Endothelial cell of umbilical vein (primary cell): ENCODE measurements around the gene SLC22A23. TPM values are rescaled to one million over a fixed set of nuclear protein-coding genes. Genes with fewer than 3 reads are reported as not detected.

Experiments
- BruUV-seq: library from RNA; stranded (reverse); fragments of 400-500 nt; replicated peaks from 2 replicates; lab custom pipeline; 2021; lab: Mats Ljungman, UMichigan
- CTCF ChIA-PET: fragments of 300-600, 350-600 bp; sonication (Branson Sonifier 250); formaldehyde crosslinking; loops from one replicate; lab custom pipeline; 2021; ENCODE audit warnings: antibody characterized with exemption, inconsistent platforms; lab: Charles Lee
- POLR2A ChIA-PET: fragments of 300-600, 350-600 bp; sonication (Branson Sonifier 250); formaldehyde crosslinking; loops from one replicate; lab custom pipeline; 2021; ENCODE audit warnings: antibody characterized with exemption, inconsistent platforms; lab: Charles Lee
- DNase-seq: peaks from one replicate; pipeline ENCODE4 v3.0.0-alpha.2; 2011; ENCODE audit warnings: low read depth, low spot score
- FAIRE-seq: peaks from 2 replicates; lab custom pipeline; 2011; peaks lifted over from hg19 to GRCh38; lab: Jason Lieb, UNC
- H2AFZ ChIP-seq: 2 replicates; pipeline ENCODE4 v1.6.0; 2012; ENCODE audit warnings: low read depth, low read length, control low read depth, inconsistent platforms
- H3K27ac ChIP-seq: 2 replicates; pipeline ENCODE4 v1.5.1; 2011; ENCODE audit warnings: low read depth, mild to moderate bottlenecking, control low read depth, low read length, moderate library complexity; ENCODE audit not compliant: insufficient read depth
- H3K27me3 ChIP-seq, 2 experiments: 2 replicates each; pipeline versions ENCODE4 v1.6.0 to v1.6.1; 2011; ENCODE audit warnings: low read length in 2 of 2, mixed read lengths in 1 of 2; ENCODE audit not compliant: control insufficient read depth in 2 of 2, insufficient read depth in 2 of 2
- H3K36me3 ChIP-seq, 2 experiments: 2 replicates in 1 of 2; 3 replicates in 1 of 2; pipeline ENCODE4 v1.5.1; 2011; ENCODE audit warnings: low read length in 2 of 2, mild to moderate bottlenecking in 1 of 2, moderate library complexity in 1 of 2; ENCODE audit not compliant: control insufficient read depth in 2 of 2, insufficient read depth in 2 of 2; ENCODE audit errors: extremely low read depth in 1 of 2
- H3K4me1 ChIP-seq: 3 replicates; pipeline ENCODE4 v1.5.1; 2011; ENCODE audit warnings: mild to moderate bottlenecking, low read length; ENCODE audit not compliant: control insufficient read depth, insufficient read depth; ENCODE audit errors: extremely low read depth
- H3K4me2 ChIP-seq: 2 replicates; pipeline ENCODE4 v1.6.1; 2011; ENCODE audit warnings: low read length, control low read depth, mixed read lengths; ENCODE audit not compliant: insufficient read depth
- H3K4me3 ChIP-seq, 3 experiments: fragments of 200-600 bp in 1 of 3; sonication (generic), shearing (Covaris generic) in 1 of 3; replicated peaks in 1 of 3; 2 replicates each; pipeline ENCODE4 v1.5.1; 2011 to 2016; ENCODE audit warnings: control low read depth in 3 of 3, low read length in 3 of 3, mild to moderate bottlenecking in 2 of 3, inconsistent platforms in 1 of 3, low read depth in 1 of 3, moderate library complexity in 1 of 3; ENCODE audit not compliant: insufficient read depth in 1 of 3
- H3K79me2 ChIP-seq: 2 replicates; pipeline ENCODE4 v1.6.0; 2012; ENCODE audit warnings: low read length, inconsistent platforms; ENCODE audit not compliant: control insufficient read depth, insufficient read depth
- H3K9ac ChIP-seq: replicated peaks from 2 replicates; pipeline ENCODE3; 2011; ENCODE audit warnings: low read length, control low read depth; ENCODE audit not compliant: insufficient read depth; ENCODE audit errors: extremely low read depth
- H3K9me1 ChIP-seq: replicated peaks from 3 replicates; pipeline ENCODE4 v1.6.0; 2011; ENCODE audit warnings: mild to moderate bottlenecking, low read length; ENCODE audit not compliant: control insufficient read depth, insufficient read depth; ENCODE audit errors: extremely low read depth
- H3K9me3 ChIP-seq: replicated peaks from 2 replicates; pipeline ENCODE4 v1.5.1; 2012; ENCODE audit warnings: low read length, inconsistent platforms; ENCODE audit not compliant: control insufficient read depth, insufficient read depth
- H4K20me1 ChIP-seq: replicated peaks from 2 replicates; pipeline ENCODE3; 2011; ENCODE audit warnings: mild to moderate bottlenecking, low read length; ENCODE audit not compliant: control insufficient read depth, insufficient read depth; ENCODE audit errors: extremely low read depth
- EZH2 ChIP-seq: IDR thresholded peaks from 2 replicates; pipeline ENCODE4 v1.6.1; 2012; ENCODE audit warnings: borderline replicate concordance, low read depth, mild to moderate bottlenecking, moderate library complexity, low read length, inconsistent platforms; ENCODE audit not compliant: severe bottlenecking
- FOS ChIP-seq: IDR thresholded peaks from 2 replicates; pipeline ENCODE4 v1.6.1; 2011; ENCODE audit warnings: mild to moderate bottlenecking, low read length, moderate library complexity, borderline replicate concordance; ENCODE audit not compliant: insufficient read depth
- GATA2 ChIP-seq: IDR thresholded peaks from 2 replicates; pipeline ENCODE4 v1.7.0; 2011; ENCODE audit warnings: low read depth, mild to moderate bottlenecking, moderate library complexity, mixed read lengths, low read length; ENCODE audit not compliant: insufficient read length, insufficient read depth
- JUN ChIP-seq: IDR thresholded peaks from 2 replicates; pipeline ENCODE4 v1.6.1; 2011; ENCODE audit warnings: borderline replicate concordance, low read depth; ENCODE audit not compliant: insufficient read length, insufficient read depth
- MYC ChIP-seq: IDR thresholded peaks from one replicate; pipeline ENCODE4 v1.6.1; 2011; ENCODE audit warnings: mild to moderate bottlenecking, low read depth, low read length
- POLR2A ChIP-seq: IDR thresholded peaks from 2 replicates; pipeline ENCODE4 v1.6.1; 2012; ENCODE audit warnings: low read depth, mild to moderate bottlenecking, control low read depth, low read length
- POLR2AphosphoS5 ChIP-seq: IDR thresholded peaks from 2 replicates; pipeline ENCODE4 v1.6.1; 2012; ENCODE audit warnings: low read depth, mild to moderate bottlenecking, control low read depth, low read length, moderate library complexity; ENCODE audit not compliant: insufficient read depth
- dilution Hi-C: fragments of 300-500 bp; cut with MboI; formaldehyde crosslinking; loops from one replicate; pipeline ENCODE4 v1.15.0; 2019; ENCODE audit warnings: low sequenced_read_pairs; ENCODE audit not compliant: extremely low pct_ligation_motif_present
- intact Hi-C: fragments of 100-400 bp; cut with micrococcal nuclease; formaldehyde crosslinking; loops from one replicate; pipeline ENCODE4 v1.10.0; 2022
- polyA plus RNA-seq, 4 experiments: library from polyadenylated mRNA; depleted of rRNA in 3 of 4; stranded (reverse) in 3 of 4; unstranded in 1 of 4; fragments of >200 nt; gene quantifications; 2 replicates each; pipeline versions ENCODE4 v1.2.1 to v1.2.3, GENCODE V29; 2011 to 2012; ENCODE audit warnings: missing spikeins in 1 of 4
- total RNA-seq: library from RNA; stranded (reverse); gene quantifications from 2 replicates; pipeline ENCODE4 v1.2.3, GENCODE V29; 2021
- TF ChIP-seq, protein P1 (sequence below), 2 donors: IDR thresholded peaks; 1 replicate in 1 of 2; 2 replicates in 1 of 2; pipeline ENCODE4 v1.5.1; 2011; ENCODE audit warnings: low read length in 2 of 2, mild to moderate bottlenecking in 2 of 2, moderate library complexity in 2 of 2, control low read depth in 1 of 2, inconsistent platforms in 1 of 2, low read depth in 1 of 2; ENCODE audit not compliant: insufficient read depth in 1 of 2; ENCODE audit errors: extremely low read depth in 1 of 2
- TF ChIP-seq, protein P2 (sequence below): IDR thresholded peaks from 2 replicates; pipeline ENCODE4 v1.6.1; 2011; ENCODE audit not compliant: insufficient read depth, insufficient read length

SLC22A23 gene
- total and polyA plus RNA-seq, 2 donors (not counting 3 experiments of a cell fraction or from before 2014, with no cell fraction given), result 4.2 to 14.3 TPM

DNA sequence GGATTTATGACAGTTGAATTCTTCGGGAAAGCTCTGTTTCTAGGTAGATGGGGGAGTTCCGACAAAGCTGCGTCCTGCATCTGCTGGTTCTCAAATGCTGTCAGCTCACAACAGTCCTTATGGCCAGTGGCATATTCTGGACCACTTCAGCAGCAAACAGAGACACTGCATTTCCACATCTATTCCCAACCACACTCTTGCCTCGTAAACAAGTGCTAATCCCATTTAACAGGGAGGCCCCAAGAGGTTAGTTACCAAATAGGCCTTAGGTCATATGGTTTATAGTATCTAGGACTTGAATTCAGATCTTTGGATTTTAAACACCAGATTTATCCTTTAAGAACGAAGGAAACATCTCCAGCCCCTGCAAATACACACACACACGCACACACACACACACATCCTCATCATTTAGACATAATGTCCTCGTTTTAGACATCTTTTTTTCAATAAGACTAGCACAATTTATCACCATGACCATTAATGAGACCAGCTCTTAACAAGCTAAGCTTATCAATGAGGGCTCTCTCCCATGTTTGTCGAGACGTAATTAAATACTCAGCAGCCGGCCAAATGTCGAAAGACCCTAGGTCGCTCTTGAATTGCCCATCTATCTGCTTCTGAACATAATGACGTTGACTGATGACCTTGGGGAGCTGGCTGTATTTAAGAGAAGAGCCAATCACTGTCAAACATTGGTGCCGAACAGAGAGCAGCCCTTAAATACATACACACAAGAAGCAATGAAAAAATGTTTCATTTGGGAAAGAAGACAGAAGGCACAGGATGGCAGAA lies 113.6 kb downstream of the SLC22A23 start:
- TF ChIP-seq POLR2AphosphoS5 (no peak), JUN (no peak), EZH2 (no peak), GATA2 (no peak), FOS (no peak), POLR2A (no peak), MYC (no peak)
- TF ChIP-seq, protein P1, sequence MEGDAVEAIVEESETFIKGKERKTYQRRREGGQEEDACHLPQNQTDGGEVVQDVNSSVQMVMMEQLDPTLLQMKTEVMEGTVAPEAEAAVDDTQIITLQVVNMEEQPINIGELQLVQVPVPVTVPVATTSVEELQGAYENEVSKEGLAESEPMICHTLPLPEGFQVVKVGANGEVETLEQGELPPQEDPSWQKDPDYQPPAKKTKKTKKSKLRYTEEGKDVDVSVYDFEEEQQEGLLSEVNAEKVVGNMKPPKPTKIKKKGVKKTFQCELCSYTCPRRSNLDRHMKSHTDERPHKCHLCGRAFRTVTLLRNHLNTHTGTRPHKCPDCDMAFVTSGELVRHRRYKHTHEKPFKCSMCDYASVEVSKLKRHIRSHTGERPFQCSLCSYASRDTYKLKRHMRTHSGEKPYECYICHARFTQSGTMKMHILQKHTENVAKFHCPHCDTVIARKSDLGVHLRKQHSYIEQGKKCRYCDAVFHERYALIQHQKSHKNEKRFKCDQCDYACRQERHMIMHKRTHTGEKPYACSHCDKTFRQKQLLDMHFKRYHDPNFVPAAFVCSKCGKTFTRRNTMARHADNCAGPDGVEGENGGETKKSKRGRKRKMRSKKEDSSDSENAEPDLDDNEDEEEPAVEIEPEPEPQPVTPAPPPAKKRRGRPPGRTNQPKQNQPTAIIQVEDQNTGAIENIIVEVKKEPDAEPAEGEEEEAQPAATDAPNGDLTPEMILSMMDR (IDR thresholded peaks at IDR 0.05; ENCODE audit: extremely low read depth in 1 of 2, insufficient read depth in 1 of 2, low read depth in 1 of 2, low read length in 2 of 2), result no peak
- TF ChIP-seq, protein P2, sequence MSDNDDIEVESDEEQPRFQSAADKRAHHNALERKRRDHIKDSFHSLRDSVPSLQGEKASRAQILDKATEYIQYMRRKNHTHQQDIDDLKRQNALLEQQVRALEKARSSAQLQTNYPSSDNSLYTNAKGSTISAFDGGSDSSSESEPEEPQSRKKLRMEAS, result no peak
- no peaks in the 10 kb centered on the region for H3K9me1 ChIP-seq
- no peak overlapping the region for H2AFZ ChIP-seq
- no peak overlapping the region for H3K4me2 ChIP-seq
- H3K79me2 ChIP-seq, result no peaks in the 10 kb centered on the region
- POLR2A ChIA-PET, result no interaction called here
- dilution Hi-C loops (no loop called here), intact Hi-C loops (no loop called here)
- no peak overlapping the region for H3K9ac ChIP-seq
- DNase-seq, result no peak
- no peaks in the 10 kb centered on the region for H3K4me1 ChIP-seq
- H3K9me3 ChIP-seq, result no peaks in the 10 kb centered on the region
- no TSS peak for BruUV-seq
- H3K27me3 ChIP-seq, result no peaks in the 10 kb centered on the region
- no peak overlapping the region for H3K4me3 ChIP-seq
- no peaks in the 10 kb centered on the region for H4K20me1 ChIP-seq
- CTCF ChIA-PET, result interaction anchor here (1.1 kb wide), 1 partner anchor 12 kb away, joined by 3 read pairs; no protein-coding TSS in a partner anchor
- no peak for FAIRE-seq
- H3K36me3 ChIP-seq, result no peaks in the 10 kb centered on the region
- H3K27ac ChIP-seq, result no peak overlapping the region
